GM12872 (cell line): Measurements from ENCODE around the gene IRF8.

ENCODE experiments used
- TF ChIP-seq, protein P1 (sequence below): IDR thresholded peaks from 3 replicates; pipeline ENCODE4 v1.5.1; 2011; ENCODE audit warnings: low read depth, mild to moderate bottlenecking, low read length, moderate library complexity; ENCODE audit not compliant: insufficient read depth

Gene IRF8

GRCh38 chr16:85862476-85863383, 36.2 kb upstream of the IRF8 start:
- TF ChIP-seq, protein P1, sequence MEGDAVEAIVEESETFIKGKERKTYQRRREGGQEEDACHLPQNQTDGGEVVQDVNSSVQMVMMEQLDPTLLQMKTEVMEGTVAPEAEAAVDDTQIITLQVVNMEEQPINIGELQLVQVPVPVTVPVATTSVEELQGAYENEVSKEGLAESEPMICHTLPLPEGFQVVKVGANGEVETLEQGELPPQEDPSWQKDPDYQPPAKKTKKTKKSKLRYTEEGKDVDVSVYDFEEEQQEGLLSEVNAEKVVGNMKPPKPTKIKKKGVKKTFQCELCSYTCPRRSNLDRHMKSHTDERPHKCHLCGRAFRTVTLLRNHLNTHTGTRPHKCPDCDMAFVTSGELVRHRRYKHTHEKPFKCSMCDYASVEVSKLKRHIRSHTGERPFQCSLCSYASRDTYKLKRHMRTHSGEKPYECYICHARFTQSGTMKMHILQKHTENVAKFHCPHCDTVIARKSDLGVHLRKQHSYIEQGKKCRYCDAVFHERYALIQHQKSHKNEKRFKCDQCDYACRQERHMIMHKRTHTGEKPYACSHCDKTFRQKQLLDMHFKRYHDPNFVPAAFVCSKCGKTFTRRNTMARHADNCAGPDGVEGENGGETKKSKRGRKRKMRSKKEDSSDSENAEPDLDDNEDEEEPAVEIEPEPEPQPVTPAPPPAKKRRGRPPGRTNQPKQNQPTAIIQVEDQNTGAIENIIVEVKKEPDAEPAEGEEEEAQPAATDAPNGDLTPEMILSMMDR, result no peak

DNA sequence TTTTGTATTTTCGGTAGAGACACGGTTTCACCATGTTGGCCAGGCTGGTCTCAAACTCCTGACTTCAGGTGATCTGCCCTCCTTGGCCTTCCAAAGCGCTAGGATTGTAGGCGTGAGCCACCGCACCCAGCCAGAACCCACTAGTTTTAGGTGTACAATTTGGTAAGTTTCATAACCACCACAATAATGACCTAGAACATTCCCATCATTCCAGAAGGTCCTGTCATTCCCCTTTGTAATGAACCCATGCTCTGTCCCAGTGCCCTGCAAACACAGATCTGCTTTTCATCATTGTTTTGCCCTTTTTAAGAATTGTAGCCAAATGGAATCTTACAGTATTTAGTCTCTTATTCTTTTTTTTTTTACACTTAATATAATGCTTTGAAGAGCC, 35.6 kb upstream of the IRF8 start:
- TF ChIP-seq, protein P1, result no peak

GRCh38 chr16:85864965-85865364, 34.0 kb upstream of the IRF8 start:
- TF ChIP-seq, protein P1, result no peak

- TF ChIP-seq, protein P1, result no peak
Measured at GRCh38 chr16:85867189-85867588, 31.8 kb upstream of the IRF8 start.

- TF ChIP-seq, protein P1, result no peak
Measured at GRCh38 chr16:85868495-85868894, 30.5 kb upstream of the IRF8 start.

DNA sequence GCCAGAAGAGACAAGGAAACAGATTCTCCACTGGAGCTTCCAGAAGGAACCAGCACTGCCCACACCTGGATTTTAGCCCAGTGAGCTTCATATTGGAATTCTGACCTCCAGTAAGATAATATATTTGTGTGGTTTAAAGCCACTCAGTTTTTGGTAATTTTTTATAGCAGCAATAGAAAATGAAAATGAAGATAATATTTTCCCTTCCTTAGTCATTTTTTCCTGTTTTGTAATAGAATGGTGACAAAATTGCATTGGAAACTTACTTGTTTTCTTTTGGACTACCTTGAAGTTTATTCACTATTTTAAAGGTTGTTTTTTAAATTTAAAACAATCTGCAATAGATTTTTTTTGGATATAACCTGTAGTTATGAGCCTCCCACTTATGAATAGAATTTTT, 29.8 kb upstream of the IRF8 start:
- TF ChIP-seq, protein P1, result no peak

- TF ChIP-seq, protein P1, result no peak
Measured at GRCh38 chr16:85869785-85870558, 29.0 kb upstream of the IRF8 start.
